SKM-1 treated with dmso at 0.1 percent for 144 hours (cell line): Measurements from ENCODE around the gene CACNA1G.

Experiments used
- DNase-seq: peaks from one replicate; lab custom pipeline; 2025; ENCODE audit not compliant: unreplicated experiment; lab: John Stamatoyannopoulos, UW

CACNA1G gene

GRCh38 chr17:50585891-50586290, 25.4 kb downstream of the CACNA1G start:
- DNase-seq: no peak

GRCh38 chr17:50586421-50587247, 26.1 kb downstream of the CACNA1G start:
- no peak for DNase-seq

DNA sequence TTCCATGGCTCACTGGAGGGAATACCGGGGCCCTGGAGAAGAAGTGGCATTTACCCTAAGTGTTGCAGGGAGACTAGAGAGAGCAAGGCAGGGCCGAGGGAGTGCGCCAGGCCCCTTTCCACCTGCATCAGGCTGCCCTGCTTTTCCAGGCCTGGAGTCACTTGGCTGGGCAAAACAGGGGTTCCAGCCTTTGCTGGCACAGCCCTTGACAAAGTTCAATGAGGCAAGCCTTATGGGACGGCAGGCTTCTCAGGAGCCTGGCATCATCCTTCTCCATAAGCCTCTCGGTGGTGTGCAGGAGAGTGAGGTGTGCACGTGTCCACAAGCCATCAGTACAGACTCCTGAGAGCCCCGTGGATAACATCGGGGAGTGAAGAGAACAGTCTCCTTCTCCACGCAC, 27.1 kb downstream of the CACNA1G start:
- DNase-seq: no peak

- DNase-seq: no peak
Measured at GRCh38 chr17:50588391-50589049, 28.0 kb downstream of the CACNA1G start.

DNA sequence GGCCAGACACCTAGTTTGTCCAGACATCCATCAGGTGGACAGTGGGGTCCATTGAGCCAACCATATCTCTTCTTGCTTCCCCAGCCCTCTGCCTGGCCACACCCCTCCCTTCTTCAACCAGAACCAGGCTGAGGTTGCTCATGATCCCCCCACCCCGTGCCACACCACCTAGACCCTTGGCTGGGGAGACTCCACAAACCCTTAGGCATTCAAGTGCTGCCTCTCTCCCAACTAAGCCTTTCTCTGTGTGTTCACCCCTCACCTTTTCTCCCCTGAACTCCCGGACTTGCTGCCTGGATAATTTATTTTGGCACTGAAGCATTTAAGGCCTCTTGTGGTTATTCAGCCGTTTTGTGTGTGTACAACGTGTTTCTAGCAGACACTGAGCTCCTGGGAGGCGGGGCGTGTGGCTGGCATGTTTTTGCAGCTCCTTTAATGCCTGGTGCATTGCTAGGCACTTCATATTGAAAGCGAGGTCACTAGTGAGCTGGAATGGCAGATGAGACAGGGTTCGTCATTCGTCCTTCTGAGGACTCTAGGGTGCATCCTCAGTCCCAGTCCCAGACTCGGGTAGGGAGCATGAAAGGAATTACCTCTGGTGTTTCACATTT, 28.7 kb downstream of the CACNA1G start:
- no peak for DNase-seq

DNA sequence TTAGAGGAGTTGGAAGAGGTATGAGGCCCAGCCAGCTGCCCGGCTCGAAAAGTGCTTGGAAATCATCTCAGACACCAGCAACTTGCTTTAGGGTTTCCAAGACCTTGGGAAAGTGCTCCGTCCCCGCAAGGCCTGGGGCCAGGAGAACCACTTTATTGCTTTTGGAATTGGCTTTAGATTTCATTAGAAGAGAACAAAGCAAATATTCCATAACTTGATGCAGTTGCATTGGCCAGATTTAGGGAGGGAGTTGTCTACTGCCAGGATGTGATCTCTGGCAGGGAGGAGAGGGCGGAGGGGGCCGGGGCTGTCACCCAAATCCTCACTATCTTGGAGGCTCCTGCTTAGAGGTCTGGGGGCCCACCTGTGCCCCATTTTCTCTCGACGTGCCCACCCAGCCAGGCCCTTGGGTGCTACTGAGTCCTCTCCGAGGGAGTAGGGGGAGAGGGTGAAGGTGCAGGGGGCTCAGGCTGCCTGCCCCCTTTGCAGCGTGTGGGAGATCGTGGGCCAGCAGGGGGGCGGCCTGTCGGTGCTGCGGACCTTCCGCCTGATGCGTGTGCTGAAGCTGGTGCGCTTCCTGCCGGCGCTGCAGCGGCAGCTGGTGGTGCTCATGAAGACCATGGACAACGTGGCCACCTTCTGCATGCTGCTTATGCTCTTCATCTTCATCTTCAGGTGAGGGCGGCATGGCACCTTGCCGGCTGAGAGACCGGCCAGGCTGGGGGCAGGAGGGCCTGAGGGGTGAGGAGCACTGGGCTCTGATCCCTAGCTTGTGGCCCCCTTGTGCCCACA, 30.6 kb downstream of the CACNA1G start:
- no peak for DNase-seq

DNA sequence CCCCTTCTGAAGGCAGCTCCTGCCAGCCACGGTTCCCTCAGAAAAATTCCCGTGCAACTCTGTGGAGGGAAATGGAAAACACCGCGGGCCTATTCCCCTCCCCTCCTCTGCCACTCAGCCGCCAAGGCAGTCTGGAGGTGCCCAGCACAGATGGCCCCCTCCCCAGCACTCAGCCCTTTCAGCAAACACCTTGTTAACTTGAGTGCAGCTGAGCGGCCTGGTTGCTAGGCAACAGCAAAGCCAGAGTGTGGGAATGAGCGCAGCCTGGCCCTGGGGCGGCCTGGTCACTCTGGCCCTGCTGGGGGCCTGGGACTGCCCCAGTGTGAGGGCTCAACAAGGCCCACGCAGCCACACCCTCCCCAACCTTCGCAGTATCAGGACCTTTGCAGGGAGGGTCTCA, 32.8 kb downstream of the CACNA1G start:
- DNase-seq: no peak

- DNase-seq: no peak
Measured at GRCh38 chr17:50594128-50594823, 33.8 kb downstream of the CACNA1G start.

GRCh38 chr17:50594892-50595291, 34.4 kb downstream of the CACNA1G start:
- DNase-seq: no peak

GRCh38 chr17:50596191-50597037, 35.9 kb downstream of the CACNA1G start:
- no peak for DNase-seq

DNA sequence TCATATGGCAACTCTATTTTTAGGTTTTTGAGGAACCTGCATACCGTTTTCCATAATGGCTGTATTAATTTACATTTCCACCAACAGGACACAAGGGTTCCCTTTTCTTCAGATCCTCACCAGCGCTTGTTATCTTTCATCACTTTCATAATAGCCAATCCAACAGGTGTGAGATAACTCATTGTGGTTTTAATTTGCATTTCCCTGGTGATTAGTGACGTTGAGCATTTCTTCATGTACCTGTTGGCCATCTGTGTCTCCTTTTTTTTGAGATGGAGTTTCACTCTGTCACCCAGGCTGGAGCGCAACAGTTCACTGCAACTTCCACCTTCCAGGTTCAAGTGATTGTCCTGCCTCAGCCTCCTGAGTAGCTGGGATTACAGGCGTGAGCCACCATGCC, 38.0 kb downstream of the CACNA1G start:
- DNase-seq: no peak

GRCh38 chr17:50599606-50600005, 39.1 kb downstream of the CACNA1G start:
- no peak for DNase-seq

- no peak for DNase-seq
Measured at GRCh38 chr17:50601823-50602375, 41.4 kb downstream of the CACNA1G start.

DNA sequence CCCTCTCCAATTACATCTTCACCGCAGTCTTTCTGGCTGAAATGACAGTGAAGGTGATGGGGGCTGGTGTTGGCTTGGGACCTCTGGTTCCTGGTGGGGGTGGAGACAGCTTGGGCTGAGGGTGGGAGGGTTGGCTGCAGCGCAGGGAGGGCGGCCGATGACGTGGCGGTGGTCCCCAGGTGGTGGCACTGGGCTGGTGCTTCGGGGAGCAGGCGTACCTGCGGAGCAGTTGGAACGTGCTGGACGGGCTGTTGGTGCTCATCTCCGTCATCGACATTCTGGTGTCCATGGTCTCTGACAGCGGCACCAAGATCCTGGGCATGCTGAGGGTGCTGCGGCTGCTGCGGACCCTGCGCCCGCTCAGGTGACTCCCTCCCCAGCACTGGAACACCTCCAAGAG, 42.3 kb downstream of the CACNA1G start:
- no peak for DNase-seq

GRCh38 chr17:50603340-50603739, 42.8 kb downstream of the CACNA1G start:
- DNase-seq: no peak

GRCh38 chr17:50604513-50604912, 44.0 kb downstream of the CACNA1G start:
- no peak for DNase-seq

DNA sequence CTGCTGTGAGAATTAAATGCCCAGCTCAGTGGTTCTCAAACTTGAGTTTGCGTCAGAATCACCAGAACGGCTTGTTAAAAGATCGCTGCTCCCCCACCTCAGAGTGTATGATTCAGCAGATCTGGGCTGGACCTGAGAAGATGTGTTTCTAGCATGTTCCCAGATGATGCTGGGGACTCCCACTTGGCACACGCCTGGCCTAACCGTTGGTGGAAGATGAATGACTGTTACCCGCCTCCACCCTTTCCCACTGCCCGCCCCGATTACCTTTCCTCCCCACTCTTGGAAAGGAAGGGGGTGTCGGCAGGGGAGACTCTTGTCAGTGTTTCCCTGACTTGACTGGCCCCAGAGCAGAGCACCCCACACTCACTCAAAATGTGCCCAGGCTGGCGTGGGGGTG, 44.9 kb downstream of the CACNA1G start:
- no peak for DNase-seq

DNA sequence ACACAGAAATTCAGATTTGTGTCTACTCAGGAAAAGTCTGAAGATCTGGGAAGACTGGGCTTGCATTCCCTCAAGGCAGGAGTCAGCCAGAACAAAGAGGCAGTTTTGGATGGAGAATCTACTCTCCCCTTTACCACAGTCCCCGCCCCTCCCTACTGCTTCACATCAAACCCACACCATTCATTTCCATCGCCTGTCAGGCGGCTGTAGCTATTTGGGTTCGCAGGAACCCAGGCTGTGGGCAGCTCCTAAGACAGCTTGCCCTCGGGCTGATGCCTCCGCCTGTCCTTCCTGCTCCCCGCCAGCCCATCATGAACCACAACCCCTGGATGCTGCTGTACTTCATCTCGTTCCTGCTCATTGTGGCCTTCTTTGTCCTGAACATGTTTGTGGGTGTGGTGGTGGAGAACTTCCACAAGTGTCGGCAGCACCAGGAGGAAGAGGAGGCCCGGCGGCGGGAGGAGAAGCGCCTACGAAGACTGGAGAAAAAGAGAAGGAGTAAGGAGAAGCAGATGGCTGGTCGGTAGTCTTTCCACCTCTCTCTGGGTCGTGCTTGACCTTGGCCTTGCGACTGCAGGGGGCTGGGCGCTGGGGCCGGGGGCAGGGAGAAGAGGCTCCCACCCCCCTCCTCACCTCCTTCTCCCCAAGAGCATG, 47.1 kb downstream of the CACNA1G start:
- DNase-seq: no peak
